ENCODE results near the gene ERMAP. TPM values are rescaled to one million over a fixed set of nuclear protein-coding genes. Genes with fewer than 3 reads are reported as not detected.

The ERMAP gene
- total and polyA plus RNA-seq, 9 of the 15 experiments (the other 6 are each of a cell fraction or from before 2014, with no cell fraction given): 8.0 to 31.4 (median 22.5) TPM

- TF ChIP-seq MLX (CRISPR knock-in tag; conservative IDR thresholded peaks at IDR 0.05): no peak
- peak; percentile 99 to 100 for TF ChIP-seq KDM1A (IDR thresholded peaks at IDR 0.05)
- no peak for TF ChIP-seq RREB1 (CRISPR knock-in tag; IDR thresholded peaks at IDR 0.05)
- no peak for TF ChIP-seq HOMEZ (CRISPR knock-in tag; IDR thresholded peaks at IDR 0.05)
- TF ChIP-seq TGIF2 (CRISPR knock-in tag; IDR thresholded peaks at IDR 0.05): no peak
- TF ChIP-seq ZBTB2 (IDR thresholded peaks at IDR 0.05): peak; percentile 90
- TF ChIP-seq ZNF3 (CRISPR knock-in tag; IDR thresholded peaks at IDR 0.05): no peak
- TF ChIP-seq BRD4 (IDR thresholded peaks at IDR 0.05): no peak
- no peak for TF ChIP-seq ZNF24 (IDR thresholded peaks at IDR 0.05)
- TF ChIP-seq ATF3 (IDR thresholded peaks at IDR 0.05): peak; percentile 52; the same call in 1 of the 2 replicates
- TF ChIP-seq ATF3 (CRISPR knock-in tag; conservative IDR thresholded peaks at IDR 0.05): no peak; the same call in 1 of the 2 replicates
- TF ChIP-seq DMBX1 (CRISPR knock-in tag; IDR thresholded peaks at IDR 0.05; ENCODE audit: borderline replicate concordance): peak; percentile 59; the same call in 1 of the 2 replicates
- TF ChIP-seq ZFP1 (CRISPR knock-in tag; IDR thresholded peaks at IDR 0.05): no peak
- no peak for TF ChIP-seq HDAC6 (IDR thresholded peaks at IDR 0.05; ENCODE audit: low read depth, low read length)
- no peak for TF ChIP-seq POLR2H (tag; IDR thresholded peaks at IDR 0.05; ENCODE audit: low read depth)
- TF ChIP-seq CGGBP1 (CRISPR knock-in tag; IDR thresholded peaks at IDR 0.05): 0 out of 2 replicates have a peak, but pooled peaks have one; percentile 53
- TF ChIP-seq TARDBP (IDR thresholded peaks at IDR 0.05): peak; percentile 70
These were observed 8.3 kb downstream of the ERMAP start (continued) for GRCh38 chr1:42825036-42825851.

Measured in K562 (cell line).